CD4-positive, alpha-beta T cell treated with Interleukin-6 at 100 ng/mL for 8 hours (primary cell): ENCODE measurements around the gene CFAP126.
"Not testable (repeated sequence)": the region's sequence is repeated elsewhere in the genome, so short reads cannot be mapped to it uniquely, and the experiment has no call there.

Experiments used
- DNase-seq: peaks from one replicate; pipeline ENCODE4 v3.0.0-alpha.2; 2020; ENCODE audit warnings: mixed read lengths, low spot score

Gene CFAP126

GRCh38 chr1:161381707-161382106 is 14.0 kb upstream of the CFAP126 start:
- no peak for DNase-seq

GRCh38 chr1:161379071-161379470 is 11.4 kb upstream of the CFAP126 start:
- DNase-seq: no peak

- DNase-seq: no peak
Observed at GRCh38 chr1:161378014-161378413, 10.3 kb upstream of the CFAP126 start.

GRCh38 chr1:161374373-161374772 is 6.7 kb upstream of the CFAP126 start:
- DNase-seq: no peak

- no peak for DNase-seq
Observed at GRCh38 chr1:161373442-161373841, 5.8 kb upstream of the CFAP126 start.

- DNase-seq: no peak
Observed at GRCh38 chr1:161365207-161365606, 2.5 kb downstream of the CFAP126 start.

- no peak for DNase-seq
Observed at GRCh38 chr1:161364332-161364731, 3.3 kb downstream of the CFAP126 start.

- DNase-seq: no peak
Observed at GRCh38 chr1:161359291-161359690, 8.4 kb downstream of the CFAP126 start.

- no peak for DNase-seq
Observed at GRCh38 chr1:161357073-161357472, 10.6 kb downstream of the CFAP126 start.

- DNase-seq: no peak
Observed at GRCh38 chr1:161351482-161351881, 16.2 kb downstream of the CFAP126 start.

GRCh38 chr1:161350671-161351070 is 17.0 kb downstream of the CFAP126 start:
- no peak for DNase-seq

- no peak for DNase-seq
Observed at GRCh38 chr1:161342821-161343220, 24.9 kb downstream of the CFAP126 start.

- no peak for DNase-seq
Observed at GRCh38 chr1:161342177-161342576, 25.5 kb downstream of the CFAP126 start.

GRCh38 chr1:161335796-161336195 is 31.9 kb downstream of the CFAP126 start:
- DNase-seq: no peak

GRCh38 chr1:161333166-161333565 is 34.5 kb downstream of the CFAP126 start:
- no peak for DNase-seq

- no peak for DNase-seq
Observed at GRCh38 chr1:161330346-161330745, 37.3 kb downstream of the CFAP126 start.

- no peak for DNase-seq
Observed at GRCh38 chr1:161324020-161324419, 43.7 kb downstream of the CFAP126 start.

- DNase-seq: not testable (repeated sequence)
Observed at GRCh38 chr1:161315841-161316674, 51.6 kb downstream of the CFAP126 start.
